DMS 273 (cell line): Measurements from ENCODE around the gene C2orf68.
"Not testable (repeated sequence)": the region's sequence is repeated elsewhere in the genome, so short reads cannot be mapped to it uniquely, and the experiment has no call there.

Experiments used
- DNase-seq: peaks from one replicate; lab custom pipeline; 2025; ENCODE audit not compliant: unreplicated experiment; lab: John Stamatoyannopoulos, UW

C2orf68 gene

DNA sequence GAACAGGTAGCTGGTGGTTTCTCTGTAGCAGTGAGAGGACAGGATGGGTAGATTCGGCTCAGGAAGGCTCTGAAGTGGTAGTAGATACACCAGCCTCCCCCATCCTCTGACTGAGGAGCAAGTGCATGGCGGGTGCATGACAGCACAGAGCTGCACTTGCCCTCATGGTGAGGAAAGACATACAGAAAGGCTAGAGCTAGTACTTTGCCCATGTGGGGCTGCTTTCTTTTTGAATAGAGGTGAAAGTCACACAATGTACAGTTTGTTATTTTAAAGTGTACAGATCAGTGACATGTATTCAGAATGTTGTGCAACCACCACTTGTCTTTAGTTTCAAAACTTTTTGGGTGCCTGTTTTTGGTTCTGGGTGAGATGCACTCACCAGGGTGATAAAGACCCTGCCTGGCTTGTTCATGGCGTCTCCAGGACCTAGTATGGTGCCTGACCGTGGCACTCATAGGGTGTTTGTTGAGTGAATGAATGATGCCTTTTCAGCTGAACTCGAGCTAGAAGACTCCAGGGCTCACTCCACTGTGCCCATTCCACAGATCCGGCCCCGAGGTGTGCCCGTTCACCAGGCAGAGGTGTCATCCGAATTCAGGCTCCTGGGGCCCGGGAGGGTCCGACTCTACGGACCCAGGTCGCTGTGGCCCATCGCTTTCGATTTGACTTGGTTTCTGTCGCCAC, 28.1 kb downstream of the C2orf68 start:
- DNase-seq, result no peak

DNA sequence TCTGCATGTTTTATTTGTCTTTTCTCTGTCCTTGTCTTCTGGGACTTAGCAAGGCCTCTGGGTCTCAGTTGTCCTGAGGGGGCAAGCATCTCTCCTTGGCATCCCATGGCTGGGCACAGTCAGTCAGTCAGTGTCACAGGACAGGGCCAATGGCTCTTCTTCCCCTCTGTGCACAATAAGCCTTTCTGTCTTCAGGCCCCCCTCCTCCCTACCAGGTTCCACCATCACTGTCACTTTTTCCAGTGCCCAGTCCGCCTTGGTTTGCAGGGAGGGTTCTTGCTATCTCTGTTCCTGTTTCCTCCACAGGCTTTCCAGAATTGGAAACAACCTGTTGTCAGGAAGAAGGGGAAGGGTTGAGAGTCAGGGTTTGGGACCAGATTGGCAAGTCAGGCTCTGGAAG, 29.4 kb downstream of the C2orf68 start:
- no peak for DNase-seq

DNA sequence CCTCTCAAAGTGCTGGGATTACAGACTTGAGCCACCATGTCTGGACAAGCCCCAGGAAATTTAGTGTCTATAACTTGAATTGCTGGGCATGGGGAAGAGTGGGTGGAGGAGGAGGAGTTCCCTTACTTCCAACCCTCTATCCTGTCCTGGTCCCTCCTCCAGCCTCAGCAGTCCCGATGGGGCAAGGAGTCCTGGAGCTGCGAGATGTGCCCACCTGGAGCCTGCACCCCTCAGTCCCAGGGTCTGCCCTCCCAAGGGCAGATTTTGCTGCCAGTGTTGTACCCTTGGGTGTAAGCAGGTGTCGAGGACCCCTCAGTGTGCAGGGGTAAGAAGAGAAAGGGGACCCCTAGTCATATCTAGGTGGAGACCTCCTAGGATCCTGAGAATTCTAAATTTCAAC, 31.7 kb downstream of the C2orf68 start:
- no peak for DNase-seq

DNA sequence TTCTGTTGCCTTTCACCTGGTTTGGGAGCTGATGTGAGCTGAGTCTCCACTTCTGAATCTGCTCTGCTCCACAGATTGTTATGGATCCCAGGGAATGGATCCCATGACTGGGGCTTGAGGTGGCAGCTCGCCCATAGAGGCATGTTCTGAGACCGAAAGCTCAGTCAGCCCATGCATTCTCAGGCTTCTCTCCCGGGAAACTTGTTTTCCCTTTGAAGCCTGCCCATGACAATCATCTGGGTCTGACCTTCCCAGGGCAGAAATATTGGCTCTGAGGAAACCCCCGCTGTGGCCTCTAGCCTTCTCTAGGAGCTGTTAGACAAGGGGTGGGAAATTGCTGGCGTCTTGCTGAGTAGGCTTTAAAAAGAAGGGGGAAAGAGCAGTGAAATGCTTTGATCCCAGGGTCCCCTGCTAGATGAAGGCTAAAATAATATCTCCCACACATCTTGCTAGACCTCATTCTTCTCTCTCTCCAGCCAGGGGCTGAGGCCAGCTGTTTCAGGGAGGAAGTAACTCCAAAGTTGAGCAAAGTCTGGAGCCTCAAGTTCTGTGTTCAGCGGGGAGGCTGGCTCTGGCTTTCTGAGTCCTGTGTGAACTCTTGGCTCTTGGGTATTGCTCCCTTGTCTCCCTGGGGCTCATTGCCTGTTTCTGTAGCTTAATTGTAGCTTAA, 32.5 kb downstream of the C2orf68 start:
- DNase-seq, result no peak

DNA sequence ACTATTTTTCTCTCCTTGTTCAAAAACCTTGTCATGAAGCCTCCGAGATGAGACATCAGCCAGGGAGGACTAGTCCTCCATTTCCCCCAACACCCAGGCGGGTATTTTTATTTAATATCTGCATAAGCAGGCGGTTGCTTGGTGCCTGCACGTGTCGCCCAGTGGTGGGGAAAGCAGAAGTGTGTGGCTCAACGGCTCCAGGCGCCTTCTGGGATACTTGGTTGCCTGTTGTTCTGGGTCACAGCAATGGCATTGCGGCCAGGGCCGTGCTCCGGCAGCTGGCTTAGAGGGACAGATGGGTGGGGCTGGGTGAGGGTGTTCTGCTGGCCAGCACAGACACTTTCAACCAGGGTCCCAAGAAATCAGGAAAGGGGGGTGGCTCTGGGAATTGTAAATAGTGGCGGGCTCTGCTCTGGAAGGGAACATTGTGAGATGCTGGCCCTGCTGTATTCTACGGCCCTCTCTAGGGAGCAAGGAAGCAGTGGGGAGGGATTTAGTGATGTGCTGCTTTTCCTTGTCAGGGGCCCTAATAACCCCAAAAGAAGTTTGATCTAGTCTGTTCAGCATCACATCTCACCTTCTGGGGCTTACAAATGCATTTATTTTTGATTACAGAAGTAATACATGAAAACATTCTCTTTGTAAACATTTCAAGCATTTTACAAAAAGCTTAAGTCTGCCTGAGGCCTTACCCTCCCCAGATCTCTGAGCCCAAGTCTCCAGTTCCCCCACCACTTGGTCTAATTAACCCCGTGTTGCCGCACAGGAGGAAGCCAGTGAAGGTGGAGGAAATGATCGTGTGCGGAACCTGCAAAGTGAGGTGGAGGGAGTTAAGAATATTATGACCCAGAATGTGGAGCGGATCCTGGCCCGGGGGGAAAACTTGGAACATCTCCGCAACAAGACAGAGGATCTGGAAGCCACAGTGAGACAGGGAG, 33.4 kb downstream of the C2orf68 start:
- DNase-seq, result no peak

DNA sequence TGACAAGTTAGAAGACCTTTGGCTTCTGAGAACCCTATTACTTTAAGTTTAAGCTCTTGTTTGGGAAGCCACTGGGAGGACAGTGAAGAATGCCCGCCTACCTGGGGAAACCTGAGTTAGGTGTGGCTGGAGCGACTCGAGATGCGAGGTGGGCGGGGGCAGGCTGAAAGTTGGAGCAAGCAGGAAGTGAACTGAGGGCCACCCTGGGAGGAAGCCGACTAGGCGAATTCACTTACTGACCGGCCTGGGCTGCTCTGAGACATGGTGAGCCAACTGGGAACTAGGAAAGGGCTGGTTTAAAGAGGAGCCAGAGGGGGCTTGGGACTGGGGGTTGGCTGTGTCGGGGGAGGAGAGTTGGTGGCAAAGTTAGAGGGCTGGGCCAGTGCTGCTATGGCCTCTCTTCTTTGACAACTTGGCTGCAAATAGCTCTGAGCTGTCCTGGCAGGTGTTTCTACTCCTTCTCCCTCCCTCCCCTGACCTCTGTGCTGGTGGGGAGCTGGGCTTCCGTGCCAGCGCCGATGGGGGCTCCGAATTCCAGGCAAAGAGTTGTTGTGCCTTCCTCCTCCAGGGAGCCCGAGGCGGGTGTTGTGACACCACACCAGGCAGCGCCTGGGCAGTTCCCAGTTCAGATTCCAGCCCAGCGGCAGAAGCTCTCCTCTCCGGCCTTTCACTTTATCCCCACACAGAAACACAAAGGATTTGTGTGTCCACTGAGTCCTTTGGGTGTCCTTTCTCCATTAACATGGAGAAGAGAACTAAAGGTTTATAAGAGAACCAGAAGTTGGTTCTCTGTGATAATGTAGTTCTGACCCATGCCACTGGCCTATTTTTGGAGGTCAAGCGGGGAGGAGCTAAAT, 34.3 kb downstream of the C2orf68 start, which contains the start of gene VAMP8:
Gene VAMP8 (plus strand): TSS at position 201 of the 857 bp plus-strand sequence. CDS start 61 bp downstream, at position 262.
- no peak for DNase-seq

DNA sequence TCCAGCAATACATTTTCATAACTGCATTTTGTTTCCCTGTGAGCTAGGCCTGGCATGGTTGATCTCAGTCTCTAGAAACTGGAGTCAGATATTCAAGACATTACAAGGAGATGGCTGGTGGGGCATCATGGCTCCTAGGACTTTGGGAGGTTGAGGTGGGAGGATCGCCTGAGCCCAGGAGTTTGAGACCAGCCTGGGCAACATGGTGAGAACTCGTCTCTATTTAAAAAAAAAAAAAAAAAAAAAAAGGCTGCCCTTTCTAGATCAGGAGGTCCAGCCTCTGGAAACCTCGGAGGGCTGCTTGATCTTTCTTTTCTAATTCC, 34.8 kb downstream of the C2orf68 start:
- no peak for DNase-seq

DNA sequence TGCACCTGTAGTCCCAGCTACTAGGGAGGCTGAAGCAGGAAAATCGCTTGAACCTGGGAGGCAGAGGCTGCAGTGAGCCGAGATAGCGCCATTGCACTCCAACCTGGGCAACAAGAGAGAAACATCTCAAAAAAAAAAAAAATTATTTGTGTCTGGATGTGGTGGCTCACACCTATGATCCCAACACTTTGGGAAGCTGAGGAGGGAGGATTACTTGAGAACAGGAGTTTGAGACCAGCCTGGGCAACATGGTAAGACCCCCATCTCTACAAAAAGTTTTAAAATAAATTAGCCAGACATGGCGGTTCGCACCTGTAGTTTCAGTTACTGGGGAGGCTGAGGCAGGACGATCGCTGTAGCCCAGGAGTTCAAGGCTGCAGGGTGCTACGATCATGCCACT, 36.1 kb downstream of the C2orf68 start:
- no peak for DNase-seq

DNA sequence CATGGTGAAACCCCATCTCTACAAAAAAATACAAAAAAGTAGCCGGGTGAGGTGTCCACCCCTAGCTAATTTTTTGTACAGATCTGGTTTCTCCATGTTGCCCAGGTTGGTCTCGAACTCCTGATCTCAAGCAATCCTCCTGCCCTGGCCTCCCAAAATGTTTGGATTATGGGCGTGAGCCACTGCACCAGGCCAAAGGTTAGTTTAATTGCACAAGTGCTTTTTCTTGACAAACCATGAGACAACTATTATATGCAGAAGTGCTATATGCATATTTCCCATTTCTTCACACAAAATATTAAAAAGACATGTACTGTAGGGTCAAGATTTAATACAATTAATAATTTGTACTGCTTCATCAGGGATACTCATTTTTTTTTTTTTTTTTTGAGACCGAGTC, 45.6 kb downstream of the C2orf68 start:
- no peak for DNase-seq

DNA sequence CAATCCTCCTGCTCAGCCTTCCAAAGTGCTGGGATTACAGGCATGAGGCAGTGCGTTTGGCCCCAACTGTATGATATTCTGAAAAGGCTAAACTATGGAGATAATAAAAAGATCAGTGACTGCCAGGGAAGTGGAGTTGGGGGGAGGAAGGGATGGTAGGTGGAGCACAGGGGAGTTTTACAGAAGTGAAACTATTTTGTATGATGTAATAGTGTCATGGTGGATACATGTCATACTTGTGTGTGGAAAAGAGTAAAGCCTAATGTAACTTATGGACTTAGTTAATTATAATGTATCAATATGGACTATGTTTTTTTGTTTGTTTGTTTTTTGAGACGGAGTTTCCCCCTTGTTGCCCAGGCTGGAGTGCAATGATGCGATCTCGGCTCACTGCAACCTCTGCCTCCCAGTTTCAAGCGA, 47.7 kb downstream of the C2orf68 start:
- no peak for DNase-seq

DNA sequence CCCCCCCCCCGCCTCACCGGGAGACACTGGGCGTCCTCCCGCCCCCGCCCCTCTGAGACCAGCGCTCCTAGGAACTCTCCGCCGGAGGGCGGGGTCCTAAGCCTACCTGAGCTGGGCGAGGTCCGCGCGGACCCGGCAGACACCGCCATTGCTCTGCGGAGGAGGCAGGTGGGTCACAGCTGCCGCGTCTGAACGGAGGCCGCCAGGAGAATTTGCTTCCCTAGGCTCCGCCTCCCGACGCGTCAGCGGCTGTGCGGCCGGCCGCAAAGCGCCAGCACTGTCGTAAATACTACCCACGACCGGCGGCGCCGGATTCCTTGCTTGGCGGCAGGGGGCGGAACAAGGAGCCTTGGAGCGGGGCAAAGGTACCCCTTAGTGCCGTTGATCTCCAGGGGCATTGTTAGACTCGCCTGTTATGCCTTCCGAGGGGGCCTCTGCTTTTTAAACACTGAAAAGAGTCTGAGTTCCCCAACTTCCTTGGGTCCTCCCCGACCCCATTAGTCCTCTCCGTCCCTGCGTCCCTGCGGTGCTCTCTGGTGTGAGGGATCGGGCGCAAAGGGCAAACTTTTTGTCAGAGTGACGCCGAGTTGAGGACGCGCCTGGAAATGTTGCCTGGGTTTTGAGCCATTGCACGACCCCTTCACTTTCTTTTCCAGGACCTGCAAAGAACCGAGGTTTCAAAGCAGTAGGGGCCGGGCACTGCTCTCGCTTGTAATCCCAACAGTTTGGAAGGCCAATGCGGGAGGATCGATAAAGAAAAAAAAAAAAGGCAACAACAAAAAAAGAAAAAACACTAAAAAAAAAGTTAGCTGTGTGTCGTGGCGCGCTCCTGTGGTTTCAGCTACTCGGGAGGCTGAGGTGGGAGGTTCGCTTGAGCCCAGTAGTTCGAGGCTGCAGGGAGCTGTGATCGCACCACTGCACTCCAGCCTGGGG, 50.3 kb downstream of the C2orf68 start, which contains the start of gene GGCX:
Gene GGCX (minus strand): TSS at position 214 of the 933 bp plus-strand sequence. CDS start 65 bp downstream, at position 149.
- DNase-seq, result peak; percentile 99

DNA sequence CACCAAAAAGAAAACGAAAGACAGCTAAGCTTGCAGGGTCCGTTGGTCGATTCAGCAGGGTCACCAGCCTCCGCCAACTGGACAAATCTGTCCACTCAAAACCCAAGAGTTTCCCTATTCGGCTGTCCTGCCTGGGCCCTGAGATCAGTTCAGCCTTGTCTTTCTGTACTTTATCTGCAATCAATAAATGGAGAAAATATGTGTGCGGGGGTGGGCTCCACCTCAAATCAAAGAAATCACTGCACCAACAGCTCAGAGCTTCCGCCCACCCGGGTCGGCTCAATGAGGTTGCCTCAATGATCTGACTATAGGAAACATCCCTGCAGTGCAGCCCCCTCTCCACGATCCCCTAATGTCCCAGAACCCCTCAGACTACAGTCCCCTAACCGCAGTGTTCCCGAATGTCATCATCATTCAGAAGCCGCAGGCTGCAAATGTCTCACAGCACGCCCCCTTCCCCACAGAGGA, 51.0 kb downstream of the C2orf68 start:
- DNase-seq, result no peak

DNA sequence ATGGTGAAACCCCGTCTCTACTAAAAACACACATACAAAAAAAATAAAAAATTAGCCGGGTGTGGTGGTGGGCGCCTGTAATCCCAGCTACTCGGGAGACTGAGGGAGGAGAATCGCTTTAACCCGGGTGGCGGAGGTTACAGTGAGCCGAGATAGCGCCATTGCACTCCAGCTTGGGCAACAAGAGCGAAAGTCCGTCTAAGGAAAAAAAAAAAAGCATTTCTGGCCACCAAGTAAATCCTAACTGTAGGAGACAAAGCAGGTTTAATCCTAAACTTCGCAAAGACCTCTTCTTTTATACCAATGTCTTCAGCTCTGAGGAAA, 51.5 kb downstream of the C2orf68 start:
- DNase-seq, result not testable (repeated sequence)

DNA sequence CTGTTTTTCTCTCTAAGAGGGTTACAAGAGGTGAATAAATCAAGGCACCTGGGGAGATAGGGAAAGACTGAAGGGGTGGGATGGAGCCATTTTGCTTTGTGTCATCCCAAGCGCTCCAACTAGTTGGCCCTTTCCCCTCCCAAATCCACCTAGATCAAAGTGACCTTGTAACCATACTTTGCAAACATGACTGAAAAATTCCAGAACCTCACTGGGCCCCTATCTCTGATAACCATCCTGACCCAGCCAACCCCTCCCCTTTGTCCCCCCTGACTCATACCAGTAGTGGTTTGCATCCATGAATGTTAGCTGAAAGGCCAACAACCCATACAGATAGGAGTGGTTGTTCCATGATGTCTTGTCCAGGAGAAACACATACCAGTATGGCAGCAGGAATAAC, 53.7 kb downstream of the C2orf68 start:
- no peak for DNase-seq

DNA sequence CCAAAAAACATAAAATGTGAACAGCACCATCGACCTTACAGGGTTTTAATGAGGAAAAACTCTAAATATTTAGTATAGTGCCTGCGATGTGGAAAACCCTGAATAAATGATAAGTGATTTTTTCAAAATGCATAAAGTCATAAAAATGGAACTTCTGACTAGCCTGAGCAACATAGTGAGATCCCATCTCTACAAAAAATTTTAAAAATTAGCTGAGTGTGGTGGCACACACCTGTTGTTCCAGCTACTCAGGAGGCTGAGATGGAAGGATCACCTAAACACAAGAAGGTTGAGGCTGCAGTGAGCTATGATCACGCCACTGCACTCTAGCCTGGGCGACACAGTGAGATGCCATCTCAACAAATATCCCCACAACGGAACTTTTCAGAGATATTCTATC, 54.7 kb downstream of the C2orf68 start:
- no peak for DNase-seq
